ENCODE data around the gene ECM2. TPM values are rescaled to one million over a fixed set of nuclear protein-coding genes. Genes with fewer than 3 reads are reported as not detected.

Gene ECM2
- total and polyA plus RNA-seq, 2 of the 8 experiments (the other 6 are each of a cell fraction or from before 2014, with no cell fraction given) = not detected

DNA sequence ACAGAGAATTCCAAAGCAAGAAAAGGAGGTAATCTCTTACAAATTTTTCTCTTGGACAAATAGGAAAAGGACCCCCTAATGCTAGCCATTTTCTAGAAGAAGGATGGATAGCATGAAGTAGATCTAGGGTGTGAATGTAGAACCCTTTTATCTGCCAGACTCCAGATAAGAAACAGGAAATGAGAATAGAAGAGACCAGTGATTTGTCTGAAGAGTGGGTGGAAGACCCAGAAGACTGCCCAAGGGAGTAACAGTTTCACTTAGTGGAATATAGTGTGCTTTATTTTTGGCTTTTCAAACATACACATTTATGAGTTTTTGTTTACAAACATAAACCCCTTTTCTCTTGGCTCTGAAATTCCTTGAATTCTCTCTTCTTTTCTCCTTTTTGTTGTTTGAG lies 25.0 kb downstream of the ECM2 start (continued):
- TF ChIP-seq, protein P1, sequence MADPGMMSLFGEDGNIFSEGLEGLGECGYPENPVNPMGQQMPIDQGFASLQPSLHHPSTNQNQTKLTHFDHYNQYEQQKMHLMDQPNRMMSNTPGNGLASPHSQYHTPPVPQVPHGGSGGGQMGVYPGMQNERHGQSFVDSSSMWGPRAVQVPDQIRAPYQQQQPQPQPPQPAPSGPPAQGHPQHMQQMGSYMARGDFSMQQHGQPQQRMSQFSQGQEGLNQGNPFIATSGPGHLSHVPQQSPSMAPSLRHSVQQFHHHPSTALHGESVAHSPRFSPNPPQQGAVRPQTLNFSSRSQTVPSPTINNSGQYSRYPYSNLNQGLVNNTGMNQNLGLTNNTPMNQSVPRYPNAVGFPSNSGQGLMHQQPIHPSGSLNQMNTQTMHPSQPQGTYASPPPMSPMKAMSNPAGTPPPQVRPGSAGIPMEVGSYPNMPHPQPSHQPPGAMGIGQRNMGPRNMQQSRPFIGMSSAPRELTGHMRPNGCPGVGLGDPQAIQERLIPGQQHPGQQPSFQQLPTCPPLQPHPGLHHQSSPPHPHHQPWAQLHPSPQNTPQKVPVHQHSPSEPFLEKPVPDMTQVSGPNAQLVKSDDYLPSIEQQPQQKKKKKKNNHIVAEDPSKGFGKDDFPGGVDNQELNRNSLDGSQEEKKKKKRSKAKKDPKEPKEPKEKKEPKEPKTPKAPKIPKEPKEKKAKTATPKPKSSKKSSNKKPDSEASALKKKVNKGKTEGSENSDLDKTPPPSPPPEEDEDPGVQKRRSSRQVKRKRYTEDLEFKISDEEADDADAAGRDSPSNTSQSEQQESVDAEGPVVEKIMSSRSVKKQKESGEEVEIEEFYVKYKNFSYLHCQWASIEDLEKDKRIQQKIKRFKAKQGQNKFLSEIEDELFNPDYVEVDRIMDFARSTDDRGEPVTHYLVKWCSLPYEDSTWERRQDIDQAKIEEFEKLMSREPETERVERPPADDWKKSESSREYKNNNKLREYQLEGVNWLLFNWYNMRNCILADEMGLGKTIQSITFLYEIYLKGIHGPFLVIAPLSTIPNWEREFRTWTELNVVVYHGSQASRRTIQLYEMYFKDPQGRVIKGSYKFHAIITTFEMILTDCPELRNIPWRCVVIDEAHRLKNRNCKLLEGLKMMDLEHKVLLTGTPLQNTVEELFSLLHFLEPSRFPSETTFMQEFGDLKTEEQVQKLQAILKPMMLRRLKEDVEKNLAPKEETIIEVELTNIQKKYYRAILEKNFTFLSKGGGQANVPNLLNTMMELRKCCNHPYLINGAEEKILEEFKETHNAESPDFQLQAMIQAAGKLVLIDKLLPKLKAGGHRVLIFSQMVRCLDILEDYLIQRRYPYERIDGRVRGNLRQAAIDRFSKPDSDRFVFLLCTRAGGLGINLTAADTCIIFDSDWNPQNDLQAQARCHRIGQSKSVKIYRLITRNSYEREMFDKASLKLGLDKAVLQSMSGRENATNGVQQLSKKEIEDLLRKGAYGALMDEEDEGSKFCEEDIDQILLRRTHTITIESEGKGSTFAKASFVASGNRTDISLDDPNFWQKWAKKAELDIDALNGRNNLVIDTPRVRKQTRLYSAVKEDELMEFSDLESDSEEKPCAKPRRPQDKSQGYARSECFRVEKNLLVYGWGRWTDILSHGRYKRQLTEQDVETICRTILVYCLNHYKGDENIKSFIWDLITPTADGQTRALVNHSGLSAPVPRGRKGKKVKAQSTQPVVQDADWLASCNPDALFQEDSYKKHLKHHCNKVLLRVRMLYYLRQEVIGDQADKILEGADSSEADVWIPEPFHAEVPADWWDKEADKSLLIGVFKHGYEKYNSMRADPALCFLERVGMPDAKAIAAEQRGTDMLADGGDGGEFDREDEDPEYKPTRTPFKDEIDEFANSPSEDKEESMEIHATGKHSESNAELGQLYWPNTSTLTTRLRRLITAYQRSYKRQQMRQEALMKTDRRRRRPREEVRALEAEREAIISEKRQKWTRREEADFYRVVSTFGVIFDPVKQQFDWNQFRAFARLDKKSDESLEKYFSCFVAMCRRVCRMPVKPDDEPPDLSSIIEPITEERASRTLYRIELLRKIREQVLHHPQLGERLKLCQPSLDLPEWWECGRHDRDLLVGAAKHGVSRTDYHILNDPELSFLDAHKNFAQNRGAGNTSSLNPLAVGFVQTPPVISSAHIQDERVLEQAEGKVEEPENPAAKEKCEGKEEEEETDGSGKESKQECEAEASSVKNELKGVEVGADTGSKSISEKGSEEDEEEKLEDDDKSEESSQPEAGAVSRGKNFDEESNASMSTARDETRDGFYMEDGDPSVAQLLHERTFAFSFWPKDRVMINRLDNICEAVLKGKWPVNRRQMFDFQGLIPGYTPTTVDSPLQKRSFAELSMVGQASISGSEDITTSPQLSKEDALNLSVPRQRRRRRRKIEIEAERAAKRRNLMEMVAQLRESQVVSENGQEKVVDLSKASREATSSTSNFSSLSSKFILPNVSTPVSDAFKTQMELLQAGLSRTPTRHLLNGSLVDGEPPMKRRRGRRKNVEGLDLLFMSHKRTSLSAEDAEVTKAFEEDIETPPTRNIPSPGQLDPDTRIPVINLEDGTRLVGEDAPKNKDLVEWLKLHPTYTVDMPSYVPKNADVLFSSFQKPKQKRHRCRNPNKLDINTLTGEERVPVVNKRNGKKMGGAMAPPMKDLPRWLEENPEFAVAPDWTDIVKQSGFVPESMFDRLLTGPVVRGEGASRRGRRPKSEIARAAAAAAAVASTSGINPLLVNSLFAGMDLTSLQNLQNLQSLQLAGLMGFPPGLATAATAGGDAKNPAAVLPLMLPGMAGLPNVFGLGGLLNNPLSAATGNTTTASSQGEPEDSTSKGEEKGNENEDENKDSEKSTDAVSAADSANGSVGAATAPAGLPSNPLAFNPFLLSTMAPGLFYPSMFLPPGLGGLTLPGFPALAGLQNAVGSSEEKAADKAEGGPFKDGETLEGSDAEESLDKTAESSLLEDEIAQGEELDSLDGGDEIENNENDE (IDR thresholded peaks at IDR 0.05; ENCODE audit: insufficient replicate concordance, low read length) = no peak
- TF ChIP-seq EZH2 (IDR thresholded peaks at IDR 0.05; ENCODE audit: low read depth, low read length, severe bottlenecking) = no peak
